GM21390 (cell line): Measurements from ENCODE around the gene R3HDM1.
"Not testable (repeated sequence)": the region's sequence is repeated elsewhere in the genome, so short reads cannot be mapped to it uniquely, and the experiment has no call there.

ENCODE experiments used
- ATAC-seq: cut with Tn5 transposase; IDR thresholded peaks from one replicate; pipeline ENCODE4 v1.9.1; 2021; ENCODE audit not compliant: unreplicated experiment

R3HDM1 gene

DNA sequence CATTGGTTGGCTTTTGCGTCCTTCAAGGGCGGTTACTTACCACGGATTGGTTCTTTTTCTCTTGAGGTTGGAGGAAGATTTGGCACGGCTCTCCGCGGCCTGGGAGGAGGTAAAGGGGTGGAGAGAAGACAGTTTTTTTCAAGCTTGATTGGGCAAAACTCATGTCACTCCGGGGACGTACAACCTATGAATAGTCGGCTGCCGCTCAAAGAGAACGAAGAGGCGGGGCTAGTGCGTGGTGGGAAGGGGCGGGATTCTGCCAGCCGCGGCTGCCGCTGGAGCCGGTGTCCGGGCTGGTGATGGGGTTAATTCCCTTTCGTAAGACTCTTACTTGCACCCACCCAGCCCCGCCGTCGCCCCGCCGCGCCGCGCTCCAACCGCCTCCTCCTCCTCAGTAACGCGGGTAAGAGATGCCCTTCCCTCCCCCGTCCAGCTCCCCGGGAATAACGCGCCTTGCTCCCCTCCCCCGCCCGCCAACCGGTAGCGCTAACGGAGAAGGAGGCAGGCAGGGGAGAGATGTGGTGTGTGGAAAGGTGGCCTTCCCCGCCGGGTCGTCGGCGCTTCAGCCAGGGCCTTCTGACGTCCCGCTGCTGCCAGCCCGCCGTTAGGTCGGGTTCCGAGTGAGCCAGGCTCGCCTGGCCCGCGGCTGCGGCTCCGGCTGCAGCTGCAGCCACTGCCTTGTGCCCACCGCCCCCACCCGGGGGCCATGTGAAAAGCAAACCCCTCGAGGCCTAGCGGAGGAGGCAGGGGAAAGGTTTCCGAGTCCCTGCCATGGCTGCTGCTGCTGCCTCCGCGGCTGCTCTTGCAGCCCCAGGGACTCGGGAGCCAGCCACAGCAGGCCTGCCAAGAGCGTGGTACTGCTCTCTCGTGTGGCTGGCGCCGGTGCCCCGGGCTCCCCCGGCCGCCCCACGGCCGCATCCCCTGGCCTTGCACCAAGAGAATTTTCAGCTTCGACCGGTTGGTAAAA lies at the start of gene R3HDM1:
Gene R3HDM1, plus strand, starts transcription at position 254 of the 967 bp plus-strand sequence. CDS start 73,362 bp downstream, outside the sequence.
- peak; percentile 77 for ATAC-seq

GRCh38 chr2:135485441-135485840 lies 45.8 kb upstream of the R3HDM1 start:
- ATAC-seq = no peak

GRCh38 chr2:135490376-135490775 lies 40.9 kb upstream of the R3HDM1 start:
- no peak for ATAC-seq

DNA sequence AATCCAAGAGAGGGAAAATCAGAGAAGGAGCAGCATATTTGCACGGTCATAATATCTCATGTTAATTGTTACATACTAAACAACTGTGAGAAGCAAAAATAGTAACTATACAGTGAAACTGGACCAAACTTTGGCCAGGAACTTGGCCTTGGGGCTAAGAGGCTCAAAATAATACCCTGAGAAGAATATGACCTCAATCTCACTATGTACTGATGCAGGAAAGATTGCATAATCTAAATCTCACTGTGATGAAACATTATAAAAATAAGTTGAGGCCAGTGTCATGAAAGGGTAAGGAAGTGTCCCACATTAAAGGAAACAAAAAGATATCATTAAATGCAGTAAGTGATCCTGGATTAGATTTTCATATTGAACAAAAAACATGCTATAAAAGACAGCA lies 36.8 kb upstream of the R3HDM1 start:
- ATAC-seq = no peak

GRCh38 chr2:135494917-135495316 lies 36.4 kb upstream of the R3HDM1 start:
- ATAC-seq = no peak

DNA sequence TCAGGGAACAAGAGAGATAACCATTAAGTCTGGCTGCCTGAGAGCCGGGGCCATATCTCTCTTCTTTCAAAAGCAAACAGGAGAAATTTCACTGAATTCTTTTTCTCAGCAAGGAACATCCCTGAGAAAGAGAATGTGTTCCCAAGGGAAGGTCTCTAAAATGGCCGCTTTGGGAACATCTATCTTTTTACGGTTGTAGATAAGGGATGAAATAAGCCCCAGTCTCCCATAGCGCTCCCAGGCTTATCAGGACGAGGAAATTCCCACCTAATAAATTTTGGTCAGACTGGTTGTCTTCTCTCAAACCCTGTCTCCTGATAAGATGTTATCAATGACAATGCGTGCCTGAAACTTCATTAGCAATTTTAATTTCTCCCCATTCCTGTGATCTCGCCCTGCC lies 32.7 kb upstream of the R3HDM1 start:
- not testable (repeated sequence) for ATAC-seq

DNA sequence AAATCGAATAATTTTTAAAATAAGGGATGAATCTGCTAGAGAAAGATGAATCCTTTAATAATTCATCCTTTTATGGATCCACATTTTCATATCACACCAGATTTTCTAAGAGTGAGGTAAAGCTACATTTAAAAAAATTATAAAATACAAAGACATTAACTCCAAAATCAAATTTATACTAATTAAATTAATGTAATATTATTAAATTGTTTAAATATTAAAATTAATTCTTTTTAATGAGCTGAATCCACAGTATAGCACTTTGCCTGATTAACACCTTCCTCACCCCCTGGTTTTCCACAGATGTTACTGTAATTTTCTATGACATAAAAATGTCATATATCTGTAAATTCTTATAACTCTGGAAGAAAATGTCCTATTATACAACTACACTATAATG lies 26.5 kb upstream of the R3HDM1 start:
- no peak for ATAC-seq

DNA sequence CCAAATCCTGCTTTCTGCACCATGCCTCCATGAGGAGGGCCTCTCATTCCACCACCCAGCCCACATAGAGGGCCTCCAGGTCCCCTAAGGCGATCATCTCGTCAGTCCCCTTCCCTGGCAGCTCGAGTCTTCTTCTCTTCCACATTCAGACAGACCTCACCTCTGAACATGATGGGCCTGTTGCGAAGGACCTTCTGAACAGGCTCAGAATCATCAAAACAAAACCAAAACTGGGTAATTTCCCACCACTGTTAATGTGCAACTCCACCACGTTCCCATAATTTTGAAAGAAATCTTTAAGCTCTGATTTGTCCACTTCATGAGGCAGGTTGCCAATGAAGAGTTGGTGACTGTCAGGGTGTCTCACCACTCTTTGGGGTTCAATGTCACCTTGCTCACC lies 20.7 kb upstream of the R3HDM1 start:
- no peak for ATAC-seq

DNA sequence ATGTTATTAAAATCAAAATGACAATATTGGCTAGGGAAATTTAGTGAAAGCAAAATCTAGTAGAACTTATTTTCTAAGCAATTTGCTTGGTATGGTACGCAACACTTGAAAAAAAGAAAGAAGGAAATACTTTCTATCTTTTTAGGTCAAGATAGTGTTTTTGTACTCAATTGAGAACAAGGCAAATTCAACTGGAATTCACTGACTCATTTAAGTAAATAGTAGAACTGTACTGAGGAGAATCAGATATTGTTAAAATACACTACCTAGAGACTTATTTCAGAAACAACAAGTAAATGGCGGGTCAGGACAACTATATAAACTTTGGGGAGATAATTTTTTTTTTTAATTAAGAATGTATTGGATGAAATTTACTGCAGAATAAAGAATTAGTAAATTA lies 19.2 kb upstream of the R3HDM1 start:
- ATAC-seq = no peak

GRCh38 chr2:135525786-135526185 lies 5.5 kb upstream of the R3HDM1 start:
- no peak for ATAC-seq

DNA sequence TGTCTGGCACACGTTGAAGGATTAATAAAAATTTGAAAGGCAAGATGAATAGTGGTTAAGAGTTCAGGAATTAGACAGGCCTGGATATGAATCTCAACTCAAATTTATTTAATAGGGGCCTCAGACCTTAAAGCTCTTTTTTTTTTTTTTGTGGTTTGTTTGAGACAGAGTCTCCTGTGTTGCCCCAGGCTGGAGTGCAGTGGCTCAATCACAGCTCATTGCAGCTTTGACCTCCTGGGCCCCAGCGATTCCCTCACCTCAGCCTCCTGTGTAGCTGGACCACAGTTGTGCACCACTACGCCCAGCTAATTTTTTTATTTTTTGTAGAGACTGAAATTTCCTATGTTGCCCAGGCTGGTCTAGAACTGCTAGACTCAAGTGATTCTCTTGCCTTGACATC lies 3.3 kb upstream of the R3HDM1 start:
- ATAC-seq = no peak

- peak; percentile 65 for ATAC-seq
These were observed 712 bp upstream of the R3HDM1 start, which contains the start of gene ZRANB3 for GRCh38 chr2:135530313-135531230. ZRANB3 (minus strand) TSS chr2:135531218.

GRCh38 chr2:135532581-135532980 lies 1.3 kb downstream of the R3HDM1 start:
- no peak for ATAC-seq

DNA sequence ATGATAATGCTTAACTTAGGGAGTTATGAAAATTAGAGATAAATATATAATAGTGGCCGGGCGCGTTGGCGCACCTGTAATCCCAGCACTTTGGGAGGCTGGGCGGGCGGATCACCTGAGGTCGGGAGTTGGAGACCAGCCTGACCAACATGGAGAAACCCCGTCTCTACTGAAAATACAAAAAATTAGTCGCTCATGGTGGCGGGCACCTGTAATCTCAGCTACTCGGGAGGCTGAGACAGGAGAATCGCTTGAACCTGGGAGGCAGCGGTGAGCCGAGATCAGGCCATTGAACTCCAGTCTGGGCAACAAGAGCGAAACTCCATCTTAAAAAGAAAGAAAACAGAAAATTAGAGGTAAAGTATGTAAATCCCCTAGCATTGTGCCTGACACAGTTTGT lies 2.3 kb downstream of the R3HDM1 start:
- not testable (repeated sequence) for ATAC-seq

DNA sequence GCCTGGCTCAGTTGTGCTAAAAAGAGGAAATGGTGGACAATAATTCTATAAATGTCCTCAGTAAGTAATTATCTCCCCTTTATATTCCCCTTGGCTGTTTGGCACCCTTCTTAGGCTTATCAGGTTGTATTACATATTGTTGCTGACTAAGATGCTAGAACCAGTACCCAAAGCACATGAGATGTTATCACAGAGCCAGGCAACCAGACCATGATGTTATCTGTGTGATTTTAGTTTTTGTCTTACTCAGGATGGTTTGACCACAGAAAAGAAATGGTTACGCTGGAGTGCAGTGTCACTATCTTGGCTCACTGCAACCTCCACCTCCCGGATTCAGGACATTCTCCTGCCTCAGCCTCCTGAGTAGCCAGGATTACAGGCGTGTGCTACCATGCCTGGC lies 15.2 kb downstream of the R3HDM1 start:
- no peak for ATAC-seq

DNA sequence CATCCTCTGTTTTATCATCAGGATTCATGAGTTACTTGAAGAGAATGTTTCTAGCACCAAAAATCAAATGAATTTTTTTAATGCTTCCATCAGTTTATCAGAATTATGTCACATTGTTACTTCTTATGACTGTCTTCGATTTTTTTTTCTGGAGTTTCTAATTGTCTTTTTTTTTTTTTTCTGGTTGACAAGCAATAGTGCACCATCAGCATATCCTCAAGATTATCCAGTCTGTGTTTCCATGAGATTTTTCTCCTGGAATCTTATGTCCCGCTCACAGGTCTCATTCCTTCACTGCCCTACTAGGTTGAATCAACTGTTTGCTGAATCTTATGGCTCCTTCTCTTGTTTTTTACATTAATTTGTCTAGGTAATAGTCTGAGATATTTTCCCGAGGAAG lies 16.0 kb downstream of the R3HDM1 start:
- ATAC-seq = no peak

GRCh38 chr2:135551356-135551755 lies 20.1 kb downstream of the R3HDM1 start:
- no peak for ATAC-seq

DNA sequence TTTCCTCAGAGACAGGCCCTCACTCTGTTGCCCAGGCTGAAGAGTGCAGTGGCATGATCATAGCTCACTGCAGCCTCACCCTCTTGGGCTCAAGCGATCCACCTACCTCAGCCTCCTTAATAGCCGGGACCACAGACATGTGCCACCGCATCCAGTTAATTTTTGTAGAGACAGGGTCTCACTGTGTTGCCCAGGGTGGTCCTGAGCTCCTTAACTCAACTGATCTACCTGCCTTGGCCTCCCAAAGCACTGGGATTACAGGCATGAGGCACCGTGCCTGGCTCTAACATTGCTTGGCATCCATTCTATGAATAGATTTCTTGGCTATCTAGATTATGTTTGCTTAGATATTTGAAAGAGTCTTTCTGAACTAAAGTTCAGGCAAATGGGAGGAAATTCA lies 21.6 kb downstream of the R3HDM1 start:
- ATAC-seq = no peak

- ATAC-seq = no peak
These were observed 24.0 kb downstream of the R3HDM1 start for GRCh38 chr2:135555311-135555710.

DNA sequence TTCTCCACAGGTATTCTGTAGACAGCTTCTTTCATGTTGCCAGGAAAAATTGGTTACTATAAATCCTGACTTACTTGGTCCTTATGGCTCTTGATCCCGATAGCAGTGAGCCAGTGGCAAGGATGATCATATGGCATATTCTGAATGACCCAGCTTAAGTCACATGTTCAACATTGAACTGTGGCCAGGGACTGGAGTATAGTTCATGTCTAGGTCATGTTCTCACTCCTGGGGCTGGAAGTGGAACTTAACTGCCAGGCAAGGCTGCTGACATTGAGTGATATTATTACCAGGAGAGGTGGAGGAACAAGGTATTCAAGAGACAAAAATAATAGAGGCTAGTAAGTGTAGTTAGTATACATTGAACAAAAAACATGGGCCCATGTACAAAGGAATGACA lies 26.2 kb downstream of the R3HDM1 start:
- no peak for ATAC-seq

GRCh38 chr2:135561925-135562324 lies 30.6 kb downstream of the R3HDM1 start:
- ATAC-seq = no peak

DNA sequence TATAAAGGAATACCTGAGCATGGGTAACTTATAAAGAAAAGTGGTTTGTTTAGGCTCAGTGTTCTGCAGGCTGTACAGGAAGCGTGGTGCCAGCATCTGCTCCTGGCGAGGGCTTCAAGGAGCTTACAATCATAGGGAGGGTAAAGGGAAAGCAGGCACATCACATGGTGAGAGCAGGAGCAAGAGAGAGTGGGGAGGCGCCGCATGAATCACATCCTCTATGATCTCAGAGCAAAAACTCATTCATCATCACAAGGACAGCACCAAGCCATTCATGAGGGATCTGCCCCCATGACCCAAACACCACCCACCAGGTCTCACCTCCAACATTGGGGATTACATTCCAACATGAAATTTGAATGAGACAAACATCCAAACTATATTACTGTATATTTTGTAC lies 32.5 kb downstream of the R3HDM1 start:
- ATAC-seq = no peak
